GM19025 (cell line): Measurements from ENCODE around the gene AGPAT3.
"Not testable (repeated sequence)": the region's sequence is repeated elsewhere in the genome, so short reads cannot be mapped to it uniquely, and the experiment has no call there.

Experiments used
- ATAC-seq: cut with Tn5 transposase; IDR thresholded peaks from one replicate; pipeline ENCODE4 v1.9.1; 2021; ENCODE audit warnings: mild to moderate bottlenecking, low read depth, moderate library complexity; ENCODE audit not compliant: unreplicated experiment

The AGPAT3 gene

GRCh38 chr21:43881283-43881682, 16.3 kb downstream of the AGPAT3 start:
- ATAC-seq: no peak

GRCh38 chr21:43881935-43882334, 16.9 kb downstream of the AGPAT3 start:
- no peak for ATAC-seq

GRCh38 chr21:43882952-43883545, 18.0 kb downstream of the AGPAT3 start:
- no peak for ATAC-seq

- ATAC-seq: no peak
Observed at GRCh38 chr21:43884012-43884860, 19.2 kb downstream of the AGPAT3 start.

- no peak for ATAC-seq
Observed at GRCh38 chr21:43884861-43885417, 19.9 kb downstream of the AGPAT3 start.

GRCh38 chr21:43885721-43886120, 20.7 kb downstream of the AGPAT3 start:
- ATAC-seq: no peak

GRCh38 chr21:43886565-43886964, 21.5 kb downstream of the AGPAT3 start:
- no peak for ATAC-seq

GRCh38 chr21:43889069-43889468, 24.0 kb downstream of the AGPAT3 start:
- ATAC-seq: no peak

- ATAC-seq: no peak
Observed at GRCh38 chr21:43890042-43890441, 25.0 kb downstream of the AGPAT3 start.

- ATAC-seq: no peak
Observed at GRCh38 chr21:43892334-43892733, 27.3 kb downstream of the AGPAT3 start.

GRCh38 chr21:43892984-43893535, 28.0 kb downstream of the AGPAT3 start:
- peak; percentile 10 for ATAC-seq

- ATAC-seq: peak; percentile 51
Observed at GRCh38 chr21:43893536-43894205, 28.6 kb downstream of the AGPAT3 start.

- ATAC-seq: no peak
Observed at GRCh38 chr21:43894206-43894577, 29.2 kb downstream of the AGPAT3 start.

- no peak for ATAC-seq
Observed at GRCh38 chr21:43895196-43895595, 30.2 kb downstream of the AGPAT3 start.

- ATAC-seq: not testable (repeated sequence)
Observed at GRCh38 chr21:43896696-43897299, 31.8 kb downstream of the AGPAT3 start.

- no peak for ATAC-seq
Observed at GRCh38 chr21:43899307-43900077, 34.5 kb downstream of the AGPAT3 start.

- ATAC-seq: no peak
Observed at GRCh38 chr21:43900078-43900385, 35.0 kb downstream of the AGPAT3 start.

GRCh38 chr21:43900690-43901089, 35.7 kb downstream of the AGPAT3 start:
- ATAC-seq: no peak

GRCh38 chr21:43902441-43902840, 37.4 kb downstream of the AGPAT3 start:
- ATAC-seq: no peak
